Smooth muscle cell (in vitro differentiated cells): ENCODE results near the gene TRAF3IP1. TPM values are rescaled to one million over a fixed set of nuclear protein-coding genes. Genes with fewer than 3 reads are reported as not detected.

ENCODE experiments used
- DNase-seq: peaks from one replicate; lab custom pipeline; 2025; ENCODE audit not compliant: unreplicated experiment; lab: John Stamatoyannopoulos, UW
- H2AFZ ChIP-seq: fragments of 200-600 bp; sonication (generic); 2 replicates; pipeline ENCODE4 v1.6.0; 2016; ENCODE audit warnings: antibody characterized with exemption, low read depth, mild to moderate bottlenecking
- H3F3A ChIP-seq: fragments of 200-600 bp; sonication (generic); 2 replicates; pipeline ENCODE4 v1.6.0; 2017; ENCODE audit warnings: antibody characterized with exemption, low read depth
- H3K27ac ChIP-seq: fragments of 200-600 bp; sonication (generic); 2 replicates; pipeline ENCODE4 v1.5.1; 2016; ENCODE audit warnings: low read depth, mild to moderate bottlenecking
- H3K27me3 ChIP-seq: fragments of 200-600 bp; sonication (generic); 2 replicates; pipeline ENCODE4 v1.6.1; 2016; ENCODE audit warnings: low read depth, mild to moderate bottlenecking
- H3K36me3 ChIP-seq: fragments of 200-600 bp; sonication (generic); 2 replicates; pipeline ENCODE4 v1.5.1; 2016; ENCODE audit warnings: low read depth
- H3K4me1 ChIP-seq: fragments of 200-600 bp; sonication (generic); 2 replicates; pipeline ENCODE4 v1.5.1; 2016; ENCODE audit warnings: low read depth
- H3K4me2 ChIP-seq: fragments of 200-600 bp; sonication (generic); 2 replicates; pipeline ENCODE4 v1.6.0; 2016; ENCODE audit warnings: mild to moderate bottlenecking
- H3K4me3 ChIP-seq: fragments of 200-600 bp; sonication (generic); 2 replicates; pipeline ENCODE4 v1.5.1; 2016; ENCODE audit warnings: mild to moderate bottlenecking
- H3K79me2 ChIP-seq: fragments of 200-600 bp; sonication (generic); 2 replicates; pipeline ENCODE4 v1.6.0; 2016; ENCODE audit warnings: low read depth, mild to moderate bottlenecking
- H3K9ac ChIP-seq: fragments of 200-600 bp; sonication (generic); 2 replicates; pipeline ENCODE4 v1.6.0; 2016; ENCODE audit warnings: low read depth
- H3K9me3 ChIP-seq: fragments of 200-600 bp; sonication (generic); replicated peaks from 2 replicates; pipeline ENCODE4 v1.5.1; 2016; ENCODE audit warnings: low read depth
- H4K20me1 ChIP-seq: fragments of 200-600 bp; sonication (generic); 2 replicates; pipeline ENCODE4 v1.6.0; 2016; ENCODE audit warnings: low read depth
- CTCF ChIP-seq: fragments of 200-600 bp; sonication (generic); IDR thresholded peaks from 2 replicates; pipeline ENCODE4 v1.5.1; 2017; ENCODE audit warnings: borderline replicate concordance, mild to moderate bottlenecking, antibody characterized with exemption; ENCODE audit not compliant: insufficient read depth, poor library complexity, severe bottlenecking
- WGBS: methylation state at CpG from one replicate; pipeline ENCODE4 v1.1.7; 2016; ENCODE audit warnings: low lambda C conversion rate; 5-methylcytosine and 5-hydroxymethylcytosine counted together
- polyA plus RNA-seq: library from polyadenylated mRNA; unstranded; fragments of >200 nt; fragmentation: Nextera tagmentation; extraction: Ambion mirVana; gene quantifications from 2 replicates; pipeline ENCODE4 v1.2.1, GENCODE V29; 2016
- total RNA-seq: library from RNA; depleted of rRNA; stranded (reverse); fragments of >200 nt; gene quantifications from 2 replicates; pipeline ENCODE4 v1.2.3, GENCODE V29; 2014

TRAF3IP1 gene
- total and polyA plus RNA-seq, 2 experiments from 2014 or later, result 5.3 to 7.5 TPM

DNA sequence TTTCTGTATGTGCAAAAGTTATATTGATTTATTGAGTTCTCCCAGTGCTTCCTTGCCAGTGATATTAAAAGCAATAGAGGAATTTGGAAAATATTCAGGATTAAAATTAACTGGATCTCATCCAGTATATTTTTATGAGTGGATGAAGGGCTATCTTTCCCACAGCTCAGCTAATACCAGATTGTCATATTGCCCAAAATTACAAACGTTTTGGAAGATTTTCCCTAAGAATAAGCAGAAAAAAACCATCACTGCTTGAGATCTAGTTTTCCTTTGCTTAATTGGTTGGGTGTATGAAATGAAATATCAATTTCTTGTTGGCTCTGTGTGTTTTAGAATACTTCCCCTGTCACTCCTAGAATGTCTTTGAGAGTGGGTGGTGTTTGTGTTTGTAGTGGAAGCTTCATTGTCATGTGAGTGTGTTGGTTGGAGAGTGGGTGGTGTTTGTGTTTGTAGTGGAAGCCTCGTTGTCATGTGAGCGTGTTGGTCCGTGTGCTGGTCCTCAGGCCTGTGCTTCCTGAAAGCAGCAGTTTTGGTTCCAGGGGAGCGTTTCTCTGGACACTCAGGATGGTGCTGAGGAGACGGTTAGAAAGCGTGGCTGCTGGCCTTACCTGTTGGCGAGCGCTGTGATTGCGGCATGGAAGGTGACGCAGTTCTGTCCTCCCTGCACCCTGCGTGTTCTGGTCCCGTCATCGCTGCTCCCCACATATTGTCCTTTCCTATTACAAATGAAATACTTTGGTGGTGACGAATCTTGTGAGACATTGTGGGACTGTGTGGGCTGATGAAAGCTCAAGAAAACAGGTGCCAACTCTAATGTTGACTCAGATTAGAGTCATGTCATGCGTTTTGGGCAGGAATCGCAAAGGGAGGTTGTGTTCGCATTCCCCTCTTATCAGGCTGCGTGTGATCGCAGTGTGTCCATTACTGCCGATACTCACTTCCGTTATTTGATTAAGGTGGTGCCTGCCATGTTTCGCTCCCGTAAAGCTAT, 118.8 kb downstream of the TRAF3IP1 start:
- H3K9ac ChIP-seq, result no peak overlapping the region

DNA sequence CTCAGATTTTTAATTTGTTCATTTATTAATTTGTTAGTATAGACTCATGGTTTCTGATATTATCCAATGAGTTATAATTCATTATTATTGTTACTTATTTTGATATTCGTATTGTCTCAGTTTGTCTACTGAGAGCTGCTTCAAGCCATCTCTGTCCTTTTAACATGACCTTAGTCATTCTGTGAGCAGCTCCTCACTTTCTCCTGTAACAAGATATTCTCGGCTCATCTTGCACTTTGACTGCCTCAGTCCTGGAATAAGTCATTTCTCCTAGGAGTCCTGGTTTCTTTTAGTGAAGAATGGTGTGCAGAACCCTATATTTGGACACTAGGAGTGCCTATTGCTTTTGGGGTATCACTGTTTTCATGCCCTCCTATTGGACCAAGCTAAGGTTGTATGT, 119.6 kb downstream of the TRAF3IP1 start:
- Histone ChIP-seq H3K4me2 (no peak overlapping the region), H3K4me3 (no peak overlapping the region), H3K9ac (no peak overlapping the region), H3K27ac (peak overlapping the region; percentile 22), H3F3A (no peaks in the 10 kb centered on the region), H3K9me3 (no peaks in the 10 kb centered on the region), H3K27me3 (no peaks in the 10 kb centered on the region), H3K79me2 (peaks cover 89% of the 10 kb centered on the region), H3K36me3 (peaks cover 9% of the 10 kb centered on the region), H2AFZ (no peak overlapping the region), H4K20me1 (peaks cover 83% of the 10 kb centered on the region), H3K4me1 (no peaks in the 10 kb centered on the region)
- 88% methylated on average over 2 of the region's 2 CpGs for WGBS
- DNase-seq, result no peak
- no peak for TF ChIP-seq CTCF

More for the DNA sequence above, 118.8 kb downstream of the TRAF3IP1 start:
- Histone ChIP-seq H3K36me3 (peaks cover 9% of the 10 kb centered on the region), H3K27me3 (no peaks in the 10 kb centered on the region), H2AFZ (no peak overlapping the region), H3K79me2 (peaks cover 85% of the 10 kb centered on the region), H3K4me3 (no peak overlapping the region), H4K20me1 (peaks cover 83% of the 10 kb centered on the region), H3K27ac (peak overlapping the region; percentile 32), H3K4me2 (no peak overlapping the region), H3K4me1 (no peaks in the 10 kb centered on the region), H3F3A (no peaks in the 10 kb centered on the region), H3K9me3 (no peaks in the 10 kb centered on the region)
- no peak for DNase-seq
- WGBS, result 84% methylated on average over 24 of the region's 24 CpGs
- no peak for TF ChIP-seq CTCF

DNA sequence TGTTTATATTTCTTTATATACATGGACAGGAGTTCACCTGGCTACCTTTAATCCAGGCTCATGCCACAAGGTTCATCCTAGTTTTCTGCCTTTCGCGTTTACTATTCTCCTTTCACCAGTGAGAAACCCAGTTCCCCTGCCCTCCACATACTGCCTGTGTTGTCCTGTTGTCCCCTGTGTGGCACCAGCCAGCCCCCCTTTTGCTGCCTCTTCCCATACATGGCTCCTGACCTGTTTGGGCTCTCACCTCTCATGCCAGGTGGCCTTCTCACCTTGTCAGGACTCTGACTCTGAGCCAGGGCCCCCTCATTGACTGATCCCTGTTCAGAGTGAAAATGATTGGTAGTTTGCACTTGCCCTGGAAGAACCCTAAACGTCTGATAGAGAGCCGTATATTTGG, 120.0 kb downstream of the TRAF3IP1 start:
- WGBS, result 76% methylated on average over 4 of the region's 4 CpGs
- H3K27ac ChIP-seq, result no peak overlapping the region
- H4K20me1 ChIP-seq, result peaks cover 85% of the 10 kb centered on the region
- H3K4me2 ChIP-seq, result no peak overlapping the region
- H2AFZ ChIP-seq, result no peak overlapping the region
- H3K27me3 ChIP-seq, result no peaks in the 10 kb centered on the region
- no peaks in the 10 kb centered on the region for H3K4me1 ChIP-seq
- no peak for TF ChIP-seq CTCF
- no peaks in the 10 kb centered on the region for H3K9me3 ChIP-seq
- H3K4me3 ChIP-seq, result no peak overlapping the region
- H3K36me3 ChIP-seq, result peaks cover 9% of the 10 kb centered on the region
- no peak overlapping the region for H3K9ac ChIP-seq
- no peaks in the 10 kb centered on the region for H3F3A ChIP-seq
- DNase-seq, result no peak
- peaks cover 88% of the 10 kb centered on the region for H3K79me2 ChIP-seq
